ENCODE data around the gene COPA.

COPA gene

GRCh38 chr1:160363010-160363409 is 20.0 kb upstream of the COPA start:
- DNase-seq: no peak

GRCh38 chr1:160362168-160362957 is 19.3 kb upstream of the COPA start:
- DNase-seq: no peak

DNA sequence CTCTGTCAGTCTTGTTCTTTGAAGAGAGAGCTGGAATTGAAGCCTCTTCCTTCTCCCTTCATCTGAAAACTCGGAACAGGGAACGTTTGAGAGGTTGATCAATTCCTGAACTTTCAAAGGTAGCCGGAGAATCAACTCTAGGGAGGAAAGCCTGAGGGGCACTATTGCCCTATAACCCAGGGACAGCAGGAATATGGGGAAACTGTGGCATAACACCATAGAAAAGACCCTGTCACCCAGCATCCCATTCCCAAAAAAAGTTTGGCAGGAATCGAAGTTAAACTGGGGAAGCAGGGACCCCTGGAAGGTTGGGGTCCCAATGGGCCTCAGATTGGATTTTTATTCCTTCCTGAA is 18.7 kb upstream of the COPA start:
- DNase-seq: no peak

DNA sequence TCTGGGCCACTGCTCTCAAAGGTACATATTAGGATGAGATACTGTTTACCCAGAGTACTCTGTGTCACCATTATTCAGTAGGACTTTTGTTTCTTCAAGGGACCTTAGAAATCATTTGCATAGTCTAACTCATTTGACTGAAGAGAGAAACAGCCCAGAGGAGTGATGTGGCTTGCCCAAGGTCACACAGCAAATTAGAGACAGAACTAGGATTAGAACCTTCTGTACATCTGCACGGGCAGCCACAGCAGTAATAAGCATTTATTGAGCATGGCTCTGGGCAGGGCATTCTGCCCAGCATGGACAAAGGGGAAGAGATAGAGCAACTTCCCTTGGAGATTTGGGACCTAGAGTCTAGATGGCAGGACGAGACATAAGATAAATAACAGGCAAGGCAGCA is 18.1 kb upstream of the COPA start:
- no peak for DNase-seq

GRCh38 chr1:160360227-160360695 is 17.2 kb upstream of the COPA start:
- no peak for DNase-seq

DNA sequence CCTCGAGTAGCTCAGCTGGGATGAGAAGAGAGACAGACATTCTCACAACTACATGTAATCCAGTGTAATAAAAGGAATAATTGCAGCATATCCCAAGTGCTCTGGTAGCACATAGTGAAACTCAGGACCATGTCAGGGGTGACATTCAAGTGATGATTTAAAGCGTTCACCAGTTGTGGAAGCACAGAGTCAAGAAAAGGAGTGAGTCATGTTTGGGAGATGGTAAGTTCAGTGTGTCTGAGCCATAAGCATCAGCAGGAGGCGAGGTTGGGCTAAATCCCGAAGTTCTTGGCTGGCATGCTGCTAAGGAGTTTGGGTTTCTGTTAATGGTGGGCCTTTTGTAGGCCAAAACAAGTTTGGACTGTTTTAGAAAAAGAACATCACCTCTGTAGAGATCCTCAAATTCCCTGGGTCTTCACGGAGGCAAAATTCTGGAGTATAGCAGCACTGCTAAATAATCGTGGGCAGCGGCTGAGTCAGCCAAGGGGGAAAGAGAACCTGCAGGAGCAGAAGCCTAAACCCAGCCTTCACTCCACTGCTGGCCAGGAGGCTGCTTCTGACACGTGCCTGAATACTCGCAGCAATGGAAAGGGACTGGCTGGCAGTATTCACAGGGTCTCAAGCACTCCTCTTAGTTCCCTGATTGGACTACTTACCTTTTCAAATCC is 16.6 kb upstream of the COPA start:
- DNase-seq: no peak

- DNase-seq: no peak
These were observed 15.0 kb upstream of the COPA start for GRCh38 chr1:160358073-160358472.

GRCh38 chr1:160357286-160358002 is 14.4 kb upstream of the COPA start:
- no peak for DNase-seq

DNA sequence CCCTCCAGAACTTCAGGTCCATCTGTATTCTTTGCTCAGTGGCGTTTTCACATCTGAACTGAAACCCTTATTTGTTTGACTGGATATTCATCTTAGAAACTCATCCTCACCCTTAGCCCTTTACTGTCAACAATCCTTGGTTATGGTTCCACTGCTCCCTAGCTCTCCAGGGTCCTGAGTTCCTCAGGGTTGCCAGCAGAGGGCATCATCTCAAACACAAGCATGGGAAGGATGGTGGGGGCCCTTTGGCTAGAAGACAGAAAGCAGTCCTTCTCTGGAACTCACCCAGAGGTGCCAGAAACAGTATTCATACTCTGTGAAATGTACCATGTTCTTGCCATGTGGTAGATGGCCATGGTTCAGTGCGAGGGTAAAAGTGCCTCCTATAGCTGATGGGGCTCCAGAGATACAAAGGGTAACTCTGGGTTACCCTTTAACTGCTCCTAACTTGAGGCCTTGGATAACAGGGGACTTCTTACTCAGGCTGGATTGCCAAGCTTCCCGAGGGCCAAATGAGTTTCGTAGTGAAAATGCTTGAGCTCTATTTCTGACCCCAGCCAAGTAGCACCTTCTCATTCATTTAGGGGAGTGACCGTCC is 11.4 kb upstream of the COPA start:
- DNase-seq: peak in 1 of 56 donors; percentile 16

DNA sequence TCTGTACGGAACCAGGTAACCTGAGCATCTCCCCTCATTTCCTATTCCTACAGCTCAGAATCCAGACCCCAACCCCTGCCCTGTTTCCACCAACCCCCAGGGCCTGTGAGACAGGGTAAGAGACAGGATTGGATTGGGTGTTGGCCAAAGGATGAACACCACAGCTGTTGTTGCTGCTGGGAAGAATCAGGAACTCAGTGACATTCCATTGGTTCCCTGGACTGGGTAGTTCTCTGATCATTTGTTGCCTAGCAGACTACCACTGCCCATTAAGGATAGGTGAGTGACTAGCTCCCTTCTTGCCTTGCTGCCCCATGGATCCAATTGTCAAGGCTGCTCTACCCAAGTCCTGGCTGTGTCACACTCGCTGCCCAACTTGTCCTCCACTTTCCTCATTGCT is 10.2 kb upstream of the COPA start:
- DNase-seq: no peak

DNA sequence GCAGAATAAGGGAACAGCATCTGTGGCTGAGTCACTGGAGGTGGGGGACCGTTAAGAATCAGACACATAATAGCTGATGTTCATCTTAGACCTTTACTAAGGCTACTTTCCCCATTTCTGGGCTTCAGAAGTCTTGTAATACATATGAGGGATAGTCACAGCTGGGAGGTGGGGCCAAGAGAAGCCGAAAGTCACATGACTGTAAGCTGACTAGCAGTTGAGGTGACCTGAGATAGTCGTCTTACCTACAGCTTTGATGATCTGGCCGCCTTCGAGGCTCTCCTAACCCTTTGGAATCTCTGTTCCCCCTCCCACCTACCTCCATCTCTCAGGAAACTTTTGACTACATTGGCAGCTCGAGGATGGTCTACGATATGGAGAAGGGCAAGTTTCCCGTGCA is 9.5 kb upstream of the COPA start:
- DNase-seq: no peak

DNA sequence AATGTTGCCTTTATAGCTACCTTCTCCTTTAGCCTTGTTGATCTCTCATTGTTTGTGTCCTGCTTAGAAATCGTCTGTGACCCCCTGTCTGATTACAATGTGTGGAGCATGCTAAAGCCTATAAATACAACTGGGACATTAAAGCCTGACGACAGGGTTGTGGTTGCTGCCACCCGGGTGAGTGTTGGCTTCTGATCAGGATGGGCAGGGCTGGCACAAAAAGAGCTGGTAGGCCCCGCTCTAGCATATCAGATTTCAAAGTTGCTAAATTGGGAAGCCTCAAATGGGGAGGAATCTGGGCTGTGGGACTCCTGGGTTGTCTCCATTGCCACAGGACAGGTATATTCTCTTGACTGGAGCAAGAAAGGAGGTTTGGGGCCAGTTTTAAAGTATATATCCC is 8.6 kb upstream of the COPA start:
- DNase-seq: no peak

DNA sequence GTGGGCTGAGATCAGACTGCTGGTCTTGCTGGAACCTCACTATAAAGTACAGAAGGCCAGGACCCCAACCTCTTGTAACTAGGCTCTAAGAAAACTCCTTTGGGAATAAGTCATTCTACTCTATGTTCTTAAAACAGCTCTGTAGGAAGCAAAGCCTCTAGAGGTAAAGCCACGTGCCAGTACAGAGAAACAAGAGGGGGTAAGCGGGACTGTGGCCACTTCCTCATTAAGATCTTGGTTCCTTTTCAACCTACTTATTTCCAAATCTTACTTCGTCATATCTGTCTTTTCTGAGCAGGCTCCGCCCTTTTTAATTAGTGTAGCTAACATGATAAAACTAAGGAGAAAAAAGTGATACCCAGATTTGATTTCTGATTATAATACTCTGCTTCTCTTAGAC is 3.9 kb upstream of the COPA start:
- peak in 2 of 56 donors; percentile 7 to 30 for DNase-seq

DNA sequence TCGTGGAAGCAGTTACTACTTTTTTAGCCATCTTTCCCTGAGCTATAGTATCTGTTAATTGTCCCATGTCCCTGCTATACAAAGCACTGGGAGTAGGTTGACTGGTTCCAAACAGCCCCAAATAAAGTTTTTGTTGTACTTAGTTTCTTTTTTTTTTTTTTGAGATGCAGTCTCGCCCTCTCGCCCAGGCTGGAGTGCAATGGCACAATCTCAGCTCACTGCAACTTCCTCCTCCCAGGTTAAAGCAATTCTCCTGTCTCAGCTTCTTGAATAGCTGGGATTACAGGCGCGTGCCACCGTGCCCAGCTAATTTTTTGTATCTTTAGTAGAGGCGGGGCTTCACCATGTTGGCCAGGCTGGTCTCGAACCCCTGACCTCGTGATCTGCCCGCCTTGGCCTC is 3.4 kb upstream of the COPA start:
- DNase-seq: no peak

DNA sequence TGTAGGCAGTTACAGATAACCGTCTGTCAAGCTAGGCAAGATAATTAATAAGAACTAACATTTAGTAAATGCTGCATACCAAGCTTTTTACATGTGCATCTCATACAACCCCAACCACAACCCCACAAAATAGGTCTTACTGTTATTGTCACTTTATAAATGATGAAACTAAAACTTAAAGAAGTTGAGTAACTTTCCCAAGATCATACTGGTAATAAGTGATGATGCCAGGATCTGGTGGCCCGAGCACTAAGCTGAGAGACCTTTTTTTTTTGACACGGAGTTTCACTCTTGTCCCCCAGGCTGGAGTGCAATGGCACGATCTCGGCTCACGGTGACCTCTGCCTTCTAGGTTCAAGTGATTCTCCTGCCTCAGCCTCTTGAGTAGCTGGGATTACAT is 1.9 kb upstream of the COPA start:
- no peak for DNase-seq

GRCh38 chr1:160344241-160344640 is 1.2 kb upstream of the COPA start:
- DNase-seq: no peak

- DNase-seq: peak in 1 of 56 donors; percentile 38
These were observed 524 bp downstream of the COPA start for GRCh38 chr1:160342526-160342925.

DNA sequence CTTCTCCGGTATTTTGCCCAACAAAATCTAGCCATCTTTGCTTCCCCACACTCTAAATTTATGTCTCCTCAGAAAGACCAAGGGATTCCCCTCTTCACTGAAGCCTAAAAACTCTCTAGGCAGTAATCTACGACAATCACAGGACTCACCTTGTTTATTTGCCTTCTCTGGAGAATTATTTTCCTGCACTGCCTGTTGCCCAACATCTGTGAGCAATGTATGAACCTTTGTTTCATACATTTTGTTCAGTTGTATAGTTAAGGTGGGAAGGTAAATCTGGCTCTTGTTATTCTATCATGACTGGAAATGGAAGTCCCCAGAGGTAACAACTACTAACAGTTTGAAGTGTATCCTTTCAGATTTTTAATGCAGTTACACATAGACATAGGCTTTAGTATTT is 2.2 kb downstream of the COPA start:
- no peak for DNase-seq

DNA sequence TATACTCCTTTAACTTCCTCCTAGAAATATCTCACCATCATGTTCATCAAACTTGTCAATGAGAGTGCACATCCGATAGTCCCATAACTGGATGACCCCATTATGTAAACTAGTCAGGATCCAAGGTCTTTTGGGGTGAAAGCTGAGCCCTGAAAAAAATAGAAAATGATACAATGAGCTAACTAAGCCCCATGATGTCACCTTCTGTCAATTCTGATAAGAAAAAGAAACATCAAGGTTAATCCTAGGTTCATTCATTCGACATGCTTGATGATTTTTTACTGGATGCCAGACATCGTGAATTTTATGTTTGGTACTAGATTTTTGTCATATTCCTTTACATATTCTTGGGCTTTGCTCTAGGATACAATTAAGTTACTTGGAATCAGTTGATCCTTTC is 2.9 kb downstream of the COPA start:
- no peak for DNase-seq

DNA sequence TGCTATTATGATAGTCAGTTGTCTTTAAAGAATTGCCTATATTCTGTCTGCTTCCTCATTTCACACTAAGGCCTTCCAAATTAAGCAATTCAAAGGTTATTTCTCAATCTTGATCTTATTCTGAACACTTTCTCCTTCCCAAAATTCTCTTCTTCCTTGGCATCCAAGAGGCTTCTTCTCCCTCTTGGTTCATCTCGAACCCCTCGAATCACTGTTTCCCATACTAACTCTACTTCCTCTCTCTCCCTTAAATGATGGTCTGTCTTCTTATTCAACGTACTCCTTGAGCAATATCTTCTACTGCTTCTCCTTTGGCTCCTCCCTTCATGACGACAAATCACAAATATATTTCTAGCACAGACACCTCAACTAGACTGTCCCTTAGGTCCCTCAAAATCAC is 4.5 kb downstream of the COPA start:
- DNase-seq: no peak

GRCh38 chr1:160332516-160332915 is 10.5 kb downstream of the COPA start:
- no peak for DNase-seq

- DNase-seq: peak in 1 of 56 donors; percentile 2
These were observed 12.9 kb downstream of the COPA start for GRCh38 chr1:160330119-160330518.

Measured in amygdala (tissue), 56 donors.